Brain microvascular endothelial cell (primary cell): ENCODE data around the gene MXRA7.

ENCODE experiments used
- DNase-seq: peaks from one replicate; pipeline ENCODE4 v3.0.0-alpha.2; 2020
- H3K27ac ChIP-seq: fragments of 250-450 bp; sonication (Bioruptor Pico); 2 replicates; pipeline ENCODE4 v1.5.1; 2020; ENCODE audit warnings: mild to moderate bottlenecking, moderate library complexity
- H3K27me3 ChIP-seq: fragments of 250-450 bp; sonication (Bioruptor Pico); replicated peaks from 2 replicates; pipeline ENCODE4 v1.5.1; 2020; ENCODE audit warnings: mild to moderate bottlenecking
- H3K36me3 ChIP-seq: fragments of 250-450 bp; sonication (Bioruptor Pico); replicated peaks from 2 replicates; pipeline ENCODE4 v1.5.1; 2020; ENCODE audit warnings: mild to moderate bottlenecking
- H3K4me3 ChIP-seq: 2 replicates; pipeline ENCODE4 v1.5.1; 2011; ENCODE audit warnings: low read depth, mild to moderate bottlenecking, control low read depth, low read length, moderate library complexity
- CTCF ChIP-seq: IDR thresholded peaks from 2 replicates; pipeline ENCODE4 v1.5.1; 2011; ENCODE audit warnings: low read depth, mild to moderate bottlenecking, moderate library complexity, low read length, control low read depth, inconsistent platforms; ENCODE audit errors: missing control alignments
- in situ Hi-C: cut with HindIII; loops from 2 replicates; pipeline ENCODE4 v1.10.0; 2017; ENCODE audit warnings: low sequenced_read_pairs, low pct_ligation_motif_present

MXRA7 gene

GRCh38 chr17:76633628-76634328, 77.0 kb downstream of the MXRA7 start:
- no peak for DNase-seq
- in situ Hi-C loops = no loop called here
- no peaks in the 10 kb centered on the region for H3K27me3 ChIP-seq
- no peak overlapping the region for H3K27ac ChIP-seq
- TF ChIP-seq CTCF = no peak
- no peaks in the 10 kb centered on the region for H3K36me3 ChIP-seq
- H3K4me3 ChIP-seq = no peak overlapping the region

- DNase-seq = no peak
- no peak for TF ChIP-seq CTCF
- no peak overlapping the region for H3K4me3 ChIP-seq
- H3K27me3 ChIP-seq = no peaks in the 10 kb centered on the region
- in situ Hi-C loops = no loop called here
- no peaks in the 10 kb centered on the region for H3K36me3 ChIP-seq
- no peak overlapping the region for H3K27ac ChIP-seq
Observed at GRCh38 chr17:76631821-76632565, 78.8 kb downstream of the MXRA7 start.

- in situ Hi-C loops = no loop called here
- no peak for TF ChIP-seq CTCF
- H3K27ac ChIP-seq = no peak overlapping the region
- DNase-seq = no peak
- H3K4me3 ChIP-seq = no peak overlapping the region
- no peaks in the 10 kb centered on the region for H3K36me3 ChIP-seq
- no peaks in the 10 kb centered on the region for H3K27me3 ChIP-seq
Observed at GRCh38 chr17:76630151-76630550, 80.6 kb downstream of the MXRA7 start.
